ENCODE data around the gene AVEN. TPM values are rescaled to one million over a fixed set of nuclear protein-coding genes. Genes with fewer than 3 reads are reported as not detected.

Gene AVEN
- polyA plus RNA-seq, 3 donors: 2.3 to 4.8 (median 3.4) TPM

GRCh38 chr15:33859992-33860545 lies 178.9 kb downstream of the AVEN start:
- peaks cover 0 to 2% (median 0%) of the 10 kb centered on the region in 7 donors for H3K9me3 Mint-ChIP-seq
- Histone ChIP-seq H3K4me1 (ENCODE audit: control insufficient read depth in 1 of 2, insufficient read depth in 2 of 2, low read length in 2 of 2) (no peaks in the 10 kb centered on the region), H3K27ac (ENCODE audit: low read depth in 1 of 2, low read length in 2 of 2) (no peak overlapping the region), H3K4me3 (replicated peaks in 1 of 3; ENCODE audit: low read depth in 2 of 3, low read length in 3 of 3) (no peak overlapping the region), H3K9me3 (replicated peaks in 1 of 2; ENCODE audit: control insufficient read depth in 1 of 2, insufficient read depth in 1 of 2, low read length in 2 of 2) (no peaks in the 10 kb centered on the region), H3K36me3 (replicated peaks in 1 of 2; ENCODE audit: control insufficient read depth in 1 of 2, insufficient read depth in 2 of 2, low read length in 2 of 2) (no peaks in the 10 kb centered on the region), H3K27me3 (ENCODE audit: control insufficient read depth in 2 of 2, insufficient read depth in 2 of 2, low read length in 2 of 2) (no peaks in the 10 kb centered on the region), H2AFZ (ENCODE audit: insufficient read depth, low read depth, low read length, poor library complexity, severe bottlenecking) (no peak overlapping the region), H3K79me2 (ENCODE audit: insufficient read depth, low read length) (no peaks in the 10 kb centered on the region), H4K20me1 (ENCODE audit: insufficient read depth, low read length) (no peaks in the 10 kb centered on the region), H3K4me2 (replicated peaks; ENCODE audit: extremely low read depth, low read length, poor library complexity, severe bottlenecking) (no peak overlapping the region), H3K9ac (ENCODE audit: insufficient read depth, low read length, poor library complexity, severe bottlenecking) (no peak overlapping the region)
- DNase-seq: no peak
- intact Hi-C loops (cut with micrococcal nuclease): no loop called here
- H3K36me3 Mint-ChIP-seq: peaks cover under 1 to 2% of the 10 kb centered on the region in 2 donors
- H3K27me3 Mint-ChIP-seq (ENCODE audit: low read depth in 3 of 3): peaks cover 0 to 3% (median 2%) of the 10 kb centered on the region in 3 donors
- TF ChIP-seq, protein P1, sequence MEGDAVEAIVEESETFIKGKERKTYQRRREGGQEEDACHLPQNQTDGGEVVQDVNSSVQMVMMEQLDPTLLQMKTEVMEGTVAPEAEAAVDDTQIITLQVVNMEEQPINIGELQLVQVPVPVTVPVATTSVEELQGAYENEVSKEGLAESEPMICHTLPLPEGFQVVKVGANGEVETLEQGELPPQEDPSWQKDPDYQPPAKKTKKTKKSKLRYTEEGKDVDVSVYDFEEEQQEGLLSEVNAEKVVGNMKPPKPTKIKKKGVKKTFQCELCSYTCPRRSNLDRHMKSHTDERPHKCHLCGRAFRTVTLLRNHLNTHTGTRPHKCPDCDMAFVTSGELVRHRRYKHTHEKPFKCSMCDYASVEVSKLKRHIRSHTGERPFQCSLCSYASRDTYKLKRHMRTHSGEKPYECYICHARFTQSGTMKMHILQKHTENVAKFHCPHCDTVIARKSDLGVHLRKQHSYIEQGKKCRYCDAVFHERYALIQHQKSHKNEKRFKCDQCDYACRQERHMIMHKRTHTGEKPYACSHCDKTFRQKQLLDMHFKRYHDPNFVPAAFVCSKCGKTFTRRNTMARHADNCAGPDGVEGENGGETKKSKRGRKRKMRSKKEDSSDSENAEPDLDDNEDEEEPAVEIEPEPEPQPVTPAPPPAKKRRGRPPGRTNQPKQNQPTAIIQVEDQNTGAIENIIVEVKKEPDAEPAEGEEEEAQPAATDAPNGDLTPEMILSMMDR (IDR thresholded peaks at IDR 0.05): no peak
- H3K4me3 Mint-ChIP-seq: no peak overlapping the region
- no peaks in the 10 kb centered on the region for H3K4me1 Mint-ChIP-seq
- WGBS (ENCODE audit: insufficient coverage): no CpG with 5 or more reads among the region's 1 CpG
- peak overlapping the region in 1 of 7 donors; percentile 10 for H3K27ac Mint-ChIP-seq

GRCh38 chr15:33858836-33859235 lies 180.2 kb downstream of the AVEN start:
- Histone ChIP-seq H4K20me1 (ENCODE audit: insufficient read depth, low read length) (no peaks in the 10 kb centered on the region), H3K9me3 (replicated peaks in 1 of 2; ENCODE audit: control insufficient read depth in 1 of 2, insufficient read depth in 1 of 2, low read length in 2 of 2) (no peaks in the 10 kb centered on the region), H3K9ac (ENCODE audit: insufficient read depth, low read length, poor library complexity, severe bottlenecking) (no peak overlapping the region), H3K36me3 (replicated peaks in 1 of 2; ENCODE audit: control insufficient read depth in 1 of 2, insufficient read depth in 2 of 2, low read length in 2 of 2) (no peaks in the 10 kb centered on the region), H3K27me3 (ENCODE audit: control insufficient read depth in 2 of 2, insufficient read depth in 2 of 2, low read length in 2 of 2) (no peaks in the 10 kb centered on the region), H3K4me1 (ENCODE audit: control insufficient read depth in 1 of 2, insufficient read depth in 2 of 2, low read length in 2 of 2) (no peaks in the 10 kb centered on the region), H2AFZ (ENCODE audit: insufficient read depth, low read depth, low read length, poor library complexity, severe bottlenecking) (no peak overlapping the region), H3K79me2 (ENCODE audit: insufficient read depth, low read length) (no peaks in the 10 kb centered on the region), H3K4me3 (replicated peaks in 1 of 3; ENCODE audit: low read depth in 2 of 3, low read length in 3 of 3) (no peak overlapping the region), H3K27ac (ENCODE audit: low read depth in 1 of 2, low read length in 2 of 2) (no peak overlapping the region), H3K4me2 (replicated peaks; ENCODE audit: extremely low read depth, low read length, poor library complexity, severe bottlenecking) (no peak overlapping the region)
- Mint-ChIP-seq H3K27me3 (ENCODE audit: low read depth in 3 of 3) (peaks cover 0 to 4% (median 2%) of the 10 kb centered on the region in 3 donors), H3K36me3 (no peaks in the 10 kb centered on the region), H3K4me1 (no peaks in the 10 kb centered on the region), H3K27ac (no peak overlapping the region), H3K9me3 (no peaks in the 10 kb centered on the region), H3K4me3 (no peak overlapping the region)
- 96% methylated on average over 5 of the region's 6 CpGs for WGBS (ENCODE audit: insufficient coverage)
- intact Hi-C loops (cut with micrococcal nuclease): no loop called here
- no peak for DNase-seq
- TF ChIP-seq, protein P1 (IDR thresholded peaks at IDR 0.05): no peak
